Fibroblast of villous mesenchyme (primary cell): ENCODE measurements around the gene ANP32B. TPM values are rescaled to one million over a fixed set of nuclear protein-coding genes. Genes with fewer than 3 reads are reported as not detected.

Experiments
- DNase-seq: peaks from one replicate; pipeline ENCODE4 v3.0.0-alpha.2; 2010; ENCODE audit warnings: low read depth
- H3K4me3 ChIP-seq: 2 replicates; pipeline ENCODE4 v1.5.1; 2011; ENCODE audit warnings: low read depth, mild to moderate bottlenecking, low read length
- CTCF ChIP-seq: IDR thresholded peaks from 2 replicates; pipeline ENCODE4 v1.5.1; 2012; ENCODE audit warnings: low read depth, mild to moderate bottlenecking, low read length; ENCODE audit not compliant: insufficient read depth
- total RNA-seq: library from RNA; depleted of rRNA; stranded (reverse); fragments of >200 nt; gene quantifications from 2 replicates; pipeline ENCODE4 v1.2.3, GENCODE V29; 2012

Gene ANP32B
- total RNA-seq, 1 donor, result 9.9 TPM

- no peak for TF ChIP-seq CTCF
- peak; percentile 42 for DNase-seq
- H3K4me3 ChIP-seq, result peak overlapping the region; percentile 88
These were observed 547 bp downstream of the ANP32B start for GRCh38 chr9:97983589-97984187.

DNA sequence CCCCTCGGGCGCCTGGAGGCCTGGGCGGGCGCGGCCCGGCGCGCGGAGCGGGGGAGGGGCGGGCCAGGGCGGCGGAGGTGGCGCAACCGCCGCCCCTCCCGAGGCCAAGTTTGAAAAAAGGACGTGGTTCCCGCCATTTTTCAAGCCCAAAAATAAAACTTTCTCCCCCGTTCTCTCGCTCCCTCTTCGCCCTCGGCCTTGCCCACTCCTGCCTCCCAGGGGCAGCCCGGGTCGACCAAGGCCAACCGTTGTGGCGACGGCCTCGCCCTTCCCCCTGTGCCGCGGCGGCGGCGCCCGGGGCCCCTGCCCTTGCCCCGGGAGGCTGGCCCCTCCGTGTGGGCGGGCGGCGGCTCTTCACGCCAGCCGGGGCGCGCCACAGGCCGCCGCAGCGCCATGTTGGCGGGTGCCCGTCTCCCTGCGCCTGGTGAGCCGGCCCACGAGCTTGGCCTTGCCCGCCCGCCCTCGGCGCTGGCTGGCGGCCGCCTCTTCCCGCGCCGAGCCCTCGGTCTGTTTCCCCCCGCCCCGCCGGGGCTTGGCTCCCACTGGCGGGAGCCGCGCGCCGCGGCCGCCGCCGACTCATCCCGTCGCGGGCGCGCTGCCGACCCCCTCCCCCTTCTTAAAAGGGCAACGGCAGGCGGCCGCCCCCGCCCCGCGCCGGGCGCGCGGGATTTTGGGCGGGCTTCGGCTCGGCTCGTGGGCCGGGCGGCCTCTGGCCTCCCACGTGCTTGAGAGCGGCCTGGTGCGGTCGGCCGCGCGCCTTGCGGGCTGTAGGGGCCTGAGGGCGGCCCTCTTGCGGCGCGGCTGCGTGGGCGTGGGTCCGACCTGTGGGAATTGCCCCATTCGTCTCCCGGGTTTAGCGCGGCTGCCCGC is 1.3 kb downstream of the ANP32B start:
- no peak for TF ChIP-seq CTCF
- peak; percentile 83 for DNase-seq

GRCh38 chr9:97985058-97985861 is 2.1 kb downstream of the ANP32B start:
- H3K4me3 ChIP-seq, result peak overlapping the region; percentile 88
- no peak for TF ChIP-seq CTCF
- peak; percentile 41 for DNase-seq

More for the DNA sequence above, 1.3 kb downstream of the ANP32B start:
- peak overlapping the region; percentile 88 for H3K4me3 ChIP-seq

- no peak overlapping the region for H3K4me3 ChIP-seq
- DNase-seq, result no peak
- no peak for TF ChIP-seq CTCF
These were observed 4.3 kb downstream of the ANP32B start for GRCh38 chr9:97987487-97987886.

GRCh38 chr9:97990259-97990658 is 7.1 kb downstream of the ANP32B start:
- peak; percentile 68 for DNase-seq
- no peak overlapping the region for H3K4me3 ChIP-seq
- peak; percentile 22 for TF ChIP-seq CTCF

- DNase-seq, result no peak
- no peak overlapping the region for H3K4me3 ChIP-seq
- TF ChIP-seq CTCF, result no peak
These were observed 8.7 kb downstream of the ANP32B start for GRCh38 chr9:97991818-97992217.
